ENCODE data around the gene NDUFB10. TPM values are rescaled to one million over a fixed set of nuclear protein-coding genes. Genes with fewer than 3 reads are reported as not detected.
"Not testable (repeated sequence)": the region's sequence is repeated elsewhere in the genome, so short reads cannot be mapped to it uniquely, and the experiment has no call there.

NDUFB10 gene
- 119 and 123 TPM in 2 replicates for total RNA-seq

DNA sequence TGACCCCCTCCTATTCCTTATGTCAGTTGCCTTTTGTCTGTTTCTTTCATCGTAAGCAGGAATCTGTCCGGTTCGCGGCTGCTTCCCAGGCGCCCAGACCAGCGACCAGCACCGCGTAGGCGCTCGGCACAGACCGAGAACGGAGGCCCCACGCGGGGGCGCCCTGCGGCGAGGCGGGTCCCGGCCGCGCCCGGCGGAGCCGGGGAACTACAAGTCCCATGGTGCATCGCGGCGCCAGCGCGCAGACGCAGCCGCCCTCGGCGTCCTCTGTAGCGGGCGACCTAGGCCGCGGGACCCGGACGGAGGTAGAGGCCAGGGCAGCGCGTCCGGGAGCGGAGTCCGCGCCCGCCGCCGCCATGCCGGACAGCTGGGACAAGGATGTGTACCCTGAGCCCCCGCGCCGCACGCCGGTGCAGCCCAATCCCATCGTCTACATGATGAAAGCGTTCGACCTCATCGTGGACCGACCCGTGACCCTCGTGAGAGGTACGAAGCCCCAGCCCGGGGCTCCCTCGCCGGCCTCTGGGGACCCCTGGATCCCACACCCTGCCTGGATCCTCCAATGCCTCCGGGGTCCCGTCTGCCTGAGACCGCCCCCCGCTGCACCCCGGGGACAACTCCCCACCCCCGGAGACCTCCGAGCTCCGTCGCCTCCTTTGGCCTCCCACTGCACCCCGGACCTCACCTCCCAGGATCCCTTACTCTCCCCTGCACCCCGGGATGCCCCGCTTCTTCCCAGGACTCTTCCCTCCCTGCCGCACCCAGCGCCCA is at the start of gene NDUFB10:
NDUFB10 (plus strand) TSS at position 270 of the 771 bp plus-strand sequence; CDS start at position 357, 87 bp downstream.
- intact Hi-C loops (cut with micrococcal nuclease) = loop anchor here (1.0 to 5.0 kb wide), 2 partner anchors 16 to 187 kb away; partner anchors contain the start of genes EME2, MRPS34, MSRB1 and NME3

- intact Hi-C loops (cut with micrococcal nuclease) = no loop called here
Observed at GRCh38 chr16:1909561-1910231, 49.6 kb upstream of the NDUFB10 start.

- intact Hi-C loops (cut with micrococcal nuclease) = no loop called here
Observed at GRCh38 chr16:1911467-1912214, 47.7 kb upstream of the NDUFB10 start.

- intact Hi-C loops (cut with micrococcal nuclease) = no loop called here
Observed at GRCh38 chr16:1912215-1912543, 47.2 kb upstream of the NDUFB10 start.

DNA sequence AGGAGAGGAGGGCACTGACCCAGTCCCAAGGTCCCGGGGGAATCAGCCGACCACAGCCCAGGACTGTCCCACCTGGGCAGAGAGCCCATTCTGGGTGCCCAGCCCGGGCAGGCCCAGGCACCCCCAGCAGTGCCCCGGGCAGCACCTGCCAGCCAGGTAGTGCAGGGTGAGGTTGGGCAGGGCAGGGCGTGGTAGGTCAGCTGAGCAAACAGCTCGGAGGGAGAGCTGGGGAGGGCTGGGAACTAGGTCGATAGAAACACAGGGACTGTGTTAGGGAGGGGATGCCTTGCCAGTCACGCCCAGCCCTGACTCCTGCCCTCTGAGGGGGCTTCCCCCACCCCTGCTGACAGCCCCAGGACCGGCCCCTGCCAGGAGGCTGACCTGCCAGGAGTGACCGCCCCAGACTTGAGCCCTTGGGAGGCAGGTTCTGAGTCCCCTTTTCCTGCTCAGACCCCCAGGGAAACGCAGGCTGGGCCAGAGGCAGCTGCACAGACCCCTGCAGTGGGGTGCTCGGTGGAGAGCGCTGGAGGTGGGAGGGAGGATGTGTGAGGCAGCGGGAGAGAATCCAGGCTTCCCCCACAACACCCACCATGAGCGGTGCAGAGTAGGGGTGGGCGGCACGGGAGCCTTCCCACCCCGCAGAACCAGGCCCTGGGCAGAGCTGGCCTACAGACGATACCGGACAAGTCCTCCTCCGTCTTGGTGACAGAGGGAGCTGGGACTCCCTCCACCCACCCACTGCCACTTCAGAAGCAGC is 45.8 kb upstream of the NDUFB10 start:
- intact Hi-C loops (cut with micrococcal nuclease) = no loop called here

DNA sequence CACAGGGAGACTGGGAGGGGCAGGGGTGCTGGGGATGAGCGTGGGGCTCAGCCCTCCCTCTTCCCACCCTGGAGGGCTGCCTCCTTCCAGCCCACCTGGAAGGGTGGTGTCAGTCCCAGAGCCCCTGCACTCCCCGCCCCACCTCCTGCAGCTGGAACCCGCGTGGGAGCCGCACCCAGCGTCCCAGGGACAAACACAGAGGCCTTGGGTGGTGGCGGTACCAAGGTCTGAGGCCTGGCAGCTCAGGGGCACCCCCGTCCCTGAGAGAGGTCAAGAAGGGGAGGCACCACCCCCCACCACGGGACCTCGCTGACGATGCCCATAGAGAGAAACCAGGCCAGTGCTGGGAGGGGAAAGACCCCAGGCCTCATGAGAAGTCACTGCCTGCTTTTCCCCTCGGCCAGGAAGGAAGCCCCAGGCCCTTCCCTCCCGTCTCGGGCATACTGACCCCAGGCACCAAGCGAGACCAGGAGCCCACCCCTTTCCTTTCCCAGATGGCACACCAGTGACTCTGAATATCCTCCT is 45.2 kb upstream of the NDUFB10 start:
- intact Hi-C loops (cut with micrococcal nuclease) = no loop called here

DNA sequence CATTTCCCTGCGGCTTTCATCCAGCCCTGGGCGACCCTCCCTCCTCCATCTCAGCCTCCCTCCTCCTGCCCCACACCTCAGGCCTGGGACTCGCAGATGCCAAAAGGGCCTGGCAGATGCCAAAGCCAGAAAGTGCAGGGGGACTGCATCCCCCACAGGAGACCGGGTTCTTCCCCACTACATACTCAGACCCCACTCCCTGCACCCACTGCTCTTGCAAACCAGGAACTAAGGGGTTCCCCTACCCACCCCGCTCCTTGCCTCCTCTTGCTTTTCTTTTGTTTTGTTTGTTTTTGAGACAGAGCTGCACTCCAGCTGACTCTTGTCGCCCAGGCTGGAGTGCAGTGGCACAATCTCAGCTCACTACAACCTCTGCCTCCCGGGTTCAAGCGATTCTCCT is 44.4 kb upstream of the NDUFB10 start:
- intact Hi-C loops (cut with micrococcal nuclease) = no loop called here

DNA sequence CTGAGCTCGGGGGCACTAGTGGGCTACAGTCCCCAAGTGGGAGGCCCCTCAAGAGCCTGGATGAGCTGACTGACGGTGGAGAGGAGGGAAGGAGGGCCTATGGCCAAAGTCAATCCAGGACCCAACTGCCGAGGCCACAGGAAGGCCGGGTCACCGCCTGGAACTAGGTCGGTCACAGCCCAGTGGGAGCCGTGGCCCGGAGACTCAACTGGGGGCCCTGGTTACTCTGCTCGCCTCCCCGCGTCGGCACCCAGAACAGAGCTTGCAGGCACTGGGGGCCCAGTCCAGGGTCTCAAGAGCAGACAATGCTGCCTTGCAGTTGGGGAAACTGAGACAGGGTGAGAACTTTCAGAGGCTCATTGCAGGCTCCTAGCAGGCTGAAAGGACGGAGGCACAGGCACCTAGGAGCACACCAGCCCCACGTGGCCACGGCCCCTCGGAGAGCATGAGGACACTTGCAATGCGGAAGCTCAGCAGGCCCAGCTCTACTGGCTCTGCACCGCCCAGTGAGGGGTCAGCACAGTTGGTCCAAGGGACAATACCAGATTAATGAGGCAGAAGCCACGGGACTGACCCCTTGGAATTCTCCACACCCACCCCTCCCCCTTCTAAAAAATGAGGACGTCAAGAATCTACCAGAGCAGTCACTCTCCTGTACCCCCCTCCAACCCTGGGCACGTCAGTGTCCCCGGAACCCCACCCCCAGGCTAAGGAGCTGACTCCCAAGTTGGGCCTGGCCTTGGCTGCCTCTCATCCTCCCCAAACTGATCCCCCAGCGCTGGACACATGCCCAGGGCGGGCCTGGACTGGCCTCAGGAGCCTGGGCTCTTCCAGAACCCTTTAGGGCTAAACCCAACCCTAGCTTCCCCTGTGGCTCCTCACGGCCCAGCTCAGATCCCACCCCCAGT is 43.4 kb upstream of the NDUFB10 start:
- intact Hi-C loops (cut with micrococcal nuclease) = no loop called here

- intact Hi-C loops (cut with micrococcal nuclease) = no loop called here
Observed at GRCh38 chr16:1916640-1916990, 42.7 kb upstream of the NDUFB10 start.

DNA sequence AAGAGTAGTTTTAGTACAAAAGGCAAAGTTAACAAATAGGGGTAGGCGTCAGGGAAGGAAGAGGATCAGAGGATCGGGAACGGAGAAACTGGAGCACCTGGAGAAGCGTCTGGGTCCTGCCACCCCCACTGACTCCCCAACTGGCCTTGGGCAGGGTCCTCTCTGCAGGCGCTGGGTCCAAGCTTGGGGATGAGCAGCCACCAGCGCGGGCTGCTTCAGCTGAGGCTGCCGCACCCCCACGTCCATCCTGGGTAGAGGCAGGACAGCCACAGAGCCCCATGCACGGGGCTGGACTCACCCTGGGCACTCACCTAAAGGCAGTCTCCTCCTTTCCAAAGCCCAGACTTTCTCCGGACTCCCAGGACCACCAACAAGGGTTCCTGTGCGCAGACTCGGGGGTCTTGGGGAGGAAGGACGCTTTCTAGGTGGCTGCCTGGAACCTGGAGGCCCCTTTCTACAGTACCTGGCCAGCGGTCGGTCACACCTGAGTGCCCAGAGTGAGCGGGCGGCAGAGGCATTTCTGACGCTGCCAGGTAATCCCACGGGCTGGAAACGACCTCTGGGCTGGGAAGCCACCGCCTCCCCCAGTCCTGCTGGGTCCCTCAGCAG is 42.2 kb upstream of the NDUFB10 start:
- intact Hi-C loops (cut with micrococcal nuclease) = no loop called here

DNA sequence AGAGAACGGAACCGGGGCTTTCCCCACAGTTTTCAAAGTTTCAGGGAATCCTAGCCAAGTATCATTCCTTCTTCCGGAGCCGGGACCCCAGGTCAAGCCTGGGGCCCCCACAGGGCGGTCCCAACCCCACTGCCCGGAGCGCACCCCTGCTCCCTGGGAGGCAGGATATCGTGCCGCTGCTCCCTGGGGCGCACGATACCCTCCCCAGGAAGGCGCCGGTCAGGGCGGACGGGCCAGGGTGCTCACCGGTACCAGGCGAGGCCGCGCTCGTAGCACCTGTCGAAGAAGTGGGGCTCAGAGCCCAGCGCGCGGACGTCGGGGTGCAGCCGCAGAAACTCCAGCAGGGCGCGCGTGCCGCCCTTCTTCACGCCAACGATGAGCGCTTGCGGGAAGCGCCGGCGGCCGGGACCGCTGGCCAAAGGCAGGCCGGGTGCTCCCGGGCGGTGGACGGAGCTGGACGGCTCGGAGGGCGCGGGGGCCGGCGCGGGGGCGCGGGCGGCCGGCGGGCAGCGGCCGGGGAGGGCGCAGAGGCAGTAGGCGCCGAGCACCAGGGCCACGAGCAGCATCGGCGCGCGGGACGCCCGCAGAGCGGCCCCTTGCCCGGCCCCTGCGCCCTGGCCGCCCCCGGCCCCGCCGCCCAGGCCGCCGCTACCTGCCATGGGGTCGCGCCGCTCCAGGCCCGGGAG is 41.5 kb upstream of the NDUFB10 start:
- intact Hi-C loops (cut with micrococcal nuclease) = no loop called here

DNA sequence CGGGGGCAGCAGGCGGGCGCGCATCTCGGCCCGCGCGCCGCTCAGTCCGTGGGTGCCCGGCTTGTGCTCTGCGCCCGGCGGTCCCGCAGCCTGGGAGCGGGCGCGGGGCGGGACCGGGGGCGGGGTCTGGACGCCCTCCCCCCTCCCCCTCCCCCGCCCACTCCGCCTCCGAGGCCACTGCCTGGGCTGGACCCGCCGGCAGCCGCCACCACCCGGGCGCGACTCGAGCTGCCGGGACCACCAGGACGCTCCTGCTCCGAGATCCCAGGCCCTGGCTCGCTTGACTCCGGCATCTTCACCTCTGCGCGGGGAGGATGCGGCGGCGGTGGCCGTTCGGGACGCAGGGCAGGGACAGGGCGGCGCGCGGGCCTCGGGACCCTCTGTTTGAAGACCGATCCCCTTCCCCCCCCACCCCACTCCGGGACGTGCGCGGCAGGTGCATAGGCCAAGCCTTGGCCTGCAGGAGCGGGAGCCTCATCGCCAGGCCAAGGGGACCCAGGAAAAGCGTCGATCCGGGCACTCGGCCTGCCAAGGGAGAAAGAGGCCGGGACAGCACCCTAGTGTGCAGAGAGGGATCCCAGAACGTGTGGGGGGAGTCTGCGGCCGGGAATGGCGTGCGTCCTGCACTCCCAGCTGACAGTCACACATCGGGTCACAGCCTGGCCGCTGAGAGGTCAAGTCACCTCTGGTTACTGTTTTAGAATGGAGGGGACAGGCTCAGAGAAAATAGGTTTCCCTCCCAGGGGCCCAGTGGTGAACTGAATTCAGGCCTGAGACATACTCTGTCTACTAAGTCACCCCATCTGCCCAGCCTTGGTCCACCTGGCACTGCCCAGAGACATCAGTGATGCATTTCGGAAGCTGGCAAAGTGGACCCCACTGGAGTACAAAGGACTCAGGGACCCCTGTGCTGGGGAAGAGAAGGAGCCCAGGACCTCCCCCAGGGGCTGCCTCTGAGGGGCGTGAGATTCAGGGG is 40.7 kb upstream of the NDUFB10 start, which contains the start of gene HS3ST6:
HS3ST6 (minus strand) TSS at position 65 of the 976 bp plus-strand sequence. CDS start 92 bp downstream, outside the sequence.
- intact Hi-C loops (cut with micrococcal nuclease) = no loop called here

DNA sequence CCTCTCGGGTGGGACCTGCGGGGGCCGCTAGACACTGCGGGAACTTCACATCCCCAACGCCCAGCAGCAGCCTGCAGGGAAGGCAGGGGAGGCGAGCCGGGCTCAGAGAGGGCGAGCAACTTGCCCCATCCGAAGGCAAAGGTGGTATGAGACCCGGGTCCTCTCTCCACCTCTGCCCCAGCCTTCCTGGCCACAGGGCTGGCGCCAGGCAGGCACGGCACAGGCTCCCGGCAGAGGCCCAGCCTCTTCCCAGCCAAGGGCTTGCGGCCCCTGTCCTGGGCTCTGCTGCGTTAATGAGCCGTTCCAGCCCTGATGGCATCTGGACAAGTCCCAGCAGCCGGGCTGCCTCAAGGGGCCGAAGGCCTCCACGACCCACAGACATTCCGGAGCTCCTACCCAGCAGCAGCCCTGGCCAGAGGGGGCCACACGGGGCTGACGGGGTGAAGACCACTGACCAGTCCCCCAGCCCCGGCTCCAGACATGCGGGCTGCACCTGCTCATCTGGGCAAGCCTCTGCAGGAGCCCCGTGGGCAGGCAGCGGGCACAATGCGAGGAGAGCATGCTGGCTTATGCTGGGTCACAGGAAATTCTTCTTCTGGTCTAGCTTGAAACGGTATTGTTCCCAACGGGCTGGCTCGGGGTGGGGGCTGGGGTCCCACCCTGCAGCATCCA is 39.9 kb upstream of the NDUFB10 start:
- intact Hi-C loops (cut with micrococcal nuclease) = no loop called here

- intact Hi-C loops (cut with micrococcal nuclease) = not testable (repeated sequence)
Observed at GRCh38 chr16:1920122-1920521, 39.2 kb upstream of the NDUFB10 start.

DNA sequence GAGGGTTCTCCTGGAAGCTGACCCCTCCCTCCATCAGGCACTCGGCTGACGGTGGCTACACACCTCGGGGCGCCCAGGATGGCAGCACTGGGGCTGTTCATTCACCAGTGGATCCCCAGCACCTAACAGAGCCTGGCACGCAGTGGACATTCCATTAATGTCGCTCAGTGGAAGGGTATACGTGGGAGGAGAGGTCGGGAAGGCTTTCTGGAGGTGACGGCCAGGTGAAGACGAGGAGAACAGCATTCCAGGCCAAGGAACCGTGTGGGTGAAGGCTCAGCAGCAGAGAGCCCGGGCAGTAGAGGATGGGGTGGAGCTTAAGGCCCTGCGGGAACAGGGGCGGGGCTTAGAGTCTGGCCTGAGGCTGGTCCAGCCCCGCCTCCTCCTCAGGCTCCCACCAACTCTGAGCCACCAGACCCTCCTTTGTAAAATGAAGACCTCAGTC is 38.6 kb upstream of the NDUFB10 start:
- intact Hi-C loops (cut with micrococcal nuclease) = no loop called here

GRCh38 chr16:1922357-1922756 is 37.0 kb upstream of the NDUFB10 start:
- intact Hi-C loops (cut with micrococcal nuclease) = no loop called here
